PC-3 (cell line): ENCODE data around the gene RPS6KA2.

Experiments
- EZH2 ChIP-seq: fragments of 300-600 bp; sonication (generic); IDR thresholded peaks from one replicate; pipeline ENCODE4 v1.6.1; 2017; ENCODE audit warnings: antibody characterized with exemption, mild to moderate bottlenecking, low read length; ENCODE audit not compliant: unreplicated experiment
- TF ChIP-seq, protein P1 (sequence below): fragments of 300-600 bp; sonication (generic); conservative IDR thresholded peaks from 2 replicates; pipeline ENCODE4 v1.5.1; 2017; ENCODE audit warnings: antibody characterized with exemption, low read depth, mild to moderate bottlenecking, low read length

DNA sequence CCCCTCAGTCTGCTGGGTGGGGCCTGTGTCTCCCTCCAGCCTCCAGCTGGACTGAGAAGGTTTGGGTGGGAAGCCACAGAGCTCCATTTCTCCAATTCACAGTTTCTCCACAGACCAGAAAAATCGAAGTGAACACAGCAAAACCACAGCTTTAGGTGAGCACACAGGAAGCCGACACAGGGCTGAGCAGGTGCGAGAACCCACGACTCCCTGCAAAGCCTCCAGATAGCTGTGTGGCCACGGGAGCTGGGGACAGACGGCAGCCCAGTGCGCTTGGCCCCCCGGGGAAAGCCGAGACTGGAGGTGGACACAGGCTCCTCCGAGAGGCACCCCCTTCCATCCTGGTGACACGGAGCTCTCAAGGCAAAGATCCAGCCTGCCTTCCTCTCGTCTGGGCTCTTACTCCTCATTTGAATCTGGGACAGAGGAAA is 215.3 kb downstream of the RPS6KA2 start:
- TF ChIP-seq, protein P1, sequence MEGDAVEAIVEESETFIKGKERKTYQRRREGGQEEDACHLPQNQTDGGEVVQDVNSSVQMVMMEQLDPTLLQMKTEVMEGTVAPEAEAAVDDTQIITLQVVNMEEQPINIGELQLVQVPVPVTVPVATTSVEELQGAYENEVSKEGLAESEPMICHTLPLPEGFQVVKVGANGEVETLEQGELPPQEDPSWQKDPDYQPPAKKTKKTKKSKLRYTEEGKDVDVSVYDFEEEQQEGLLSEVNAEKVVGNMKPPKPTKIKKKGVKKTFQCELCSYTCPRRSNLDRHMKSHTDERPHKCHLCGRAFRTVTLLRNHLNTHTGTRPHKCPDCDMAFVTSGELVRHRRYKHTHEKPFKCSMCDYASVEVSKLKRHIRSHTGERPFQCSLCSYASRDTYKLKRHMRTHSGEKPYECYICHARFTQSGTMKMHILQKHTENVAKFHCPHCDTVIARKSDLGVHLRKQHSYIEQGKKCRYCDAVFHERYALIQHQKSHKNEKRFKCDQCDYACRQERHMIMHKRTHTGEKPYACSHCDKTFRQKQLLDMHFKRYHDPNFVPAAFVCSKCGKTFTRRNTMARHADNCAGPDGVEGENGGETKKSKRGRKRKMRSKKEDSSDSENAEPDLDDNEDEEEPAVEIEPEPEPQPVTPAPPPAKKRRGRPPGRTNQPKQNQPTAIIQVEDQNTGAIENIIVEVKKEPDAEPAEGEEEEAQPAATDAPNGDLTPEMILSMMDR: no peak
- TF ChIP-seq EZH2: no peak
